CD14-positive monocyte (primary cell): ENCODE measurements around the gene CASTOR1. TPM values are rescaled to one million over a fixed set of nuclear protein-coding genes. Genes with fewer than 3 reads are reported as not detected.

ENCODE experiments used
- DNase-seq, 3 donors: peaks; one replicate each; pipeline ENCODE4 v3.0.0-alpha.2; 2011 to 2022
- H2AFZ ChIP-seq: 2 replicates; pipeline ENCODE4 v1.6.0; 2012; ENCODE audit warnings: mild to moderate bottlenecking, low read depth, low read length, inconsistent platforms; ENCODE audit not compliant: insufficient read depth, poor library complexity, severe bottlenecking
- H3K27ac ChIP-seq, 2 donors: 1 replicate in 1 of 2; 2 replicates in 1 of 2; pipeline ENCODE4 v1.5.1; 2012 to 2013; ENCODE audit warnings: low read length in 2 of 2, control low read depth in 1 of 2, inconsistent platforms in 1 of 2, low read depth in 1 of 2, mild to moderate bottlenecking in 1 of 2
- H3K27me3 ChIP-seq, 2 donors: one replicate each; pipeline versions ENCODE4 v1.6.0 to v1.6.1; 2011 to 2013; ENCODE audit warnings: low read length in 2 of 2; ENCODE audit not compliant: control insufficient read depth in 2 of 2, insufficient read depth in 2 of 2
- H3K36me3 ChIP-seq, 2 donors: replicated peaks in 1 of 2; 1 replicate in 1 of 2; 2 replicates in 1 of 2; pipeline versions ENCODE4 v1.5.1 to v1.6.1; 2012 to 2013; ENCODE audit warnings: low read length in 2 of 2, control low read depth in 1 of 2, inconsistent platforms in 1 of 2, mild to moderate bottlenecking in 1 of 2; ENCODE audit not compliant: insufficient read depth in 2 of 2, control insufficient read depth in 1 of 2
- H3K4me1 ChIP-seq, 2 donors: 1 replicate in 1 of 2; 2 replicates in 1 of 2; pipeline versions ENCODE4 v1.5.1 to v1.6.1; 2012 to 2013; ENCODE audit warnings: low read length in 2 of 2, control low read depth in 1 of 2, inconsistent platforms in 1 of 2, mild to moderate bottlenecking in 1 of 2, moderate library complexity in 1 of 2; ENCODE audit not compliant: insufficient read depth in 2 of 2, control insufficient read depth in 1 of 2
- H3K4me2 ChIP-seq: replicated peaks from 2 replicates; pipeline ENCODE3; 2012; ENCODE audit warnings: low read length, moderate library complexity, mild to moderate bottlenecking; ENCODE audit not compliant: poor library complexity, severe bottlenecking; ENCODE audit errors: extremely low read depth
- H3K4me3 ChIP-seq, 3 experiments: fragments of 200-600 bp in 1 of 3; sonication (generic) in 1 of 3; replicated peaks in 1 of 3; 1 replicate in 2 of 3; 2 replicates in 1 of 3; pipeline ENCODE4 v1.5.1; 2011 to 2013; ENCODE audit warnings: low read length in 3 of 3, mild to moderate bottlenecking in 3 of 3, control low read depth in 2 of 3, low read depth in 2 of 3, inconsistent platforms in 1 of 3, moderate library complexity in 1 of 3
- H3K79me2 ChIP-seq: 2 replicates; pipeline ENCODE4 v1.6.0; 2012; ENCODE audit warnings: mild to moderate bottlenecking, control low read depth, inconsistent platforms, low read length, moderate library complexity; ENCODE audit not compliant: insufficient read depth
- H3K9ac ChIP-seq: 2 replicates; pipeline ENCODE4 v1.6.0; 2017; ENCODE audit warnings: low read length, mild to moderate bottlenecking; ENCODE audit not compliant: insufficient read depth, poor library complexity, severe bottlenecking
- H3K9me3 ChIP-seq, 2 donors: replicated peaks in 1 of 2; 1 replicate in 1 of 2; 2 replicates in 1 of 2; pipeline versions ENCODE4 v1.5.1 to v1.6.1; 2012 to 2013; ENCODE audit warnings: low read length in 2 of 2, control low read depth in 1 of 2; ENCODE audit not compliant: control insufficient read depth in 1 of 2, insufficient read depth in 1 of 2
- H4K20me1 ChIP-seq: 2 replicates; pipeline ENCODE4 v1.6.0; 2012; ENCODE audit warnings: mild to moderate bottlenecking, low read length, control low read depth, moderate library complexity; ENCODE audit not compliant: insufficient read depth
- H3K27ac Mint-ChIP-seq, 7 donors: one replicate each; pipeline ENCODE4 v1.8.0; 2020; ENCODE audit warnings: mild to moderate bottlenecking in 7 of 7, mixed read lengths in 7 of 7, moderate library complexity in 6 of 7, inconsistent platforms in 2 of 7
- H3K27me3 Mint-ChIP-seq, 3 donors: one replicate each; pipeline ENCODE4 v1.8.0; 2021 to 2022; ENCODE audit warnings: low read depth in 3 of 3, mild to moderate bottlenecking in 3 of 3, mixed read lengths in 3 of 3, moderate library complexity in 3 of 3, inconsistent platforms in 1 of 3
- H3K36me3 Mint-ChIP-seq, 2 donors: one replicate each; pipeline ENCODE4 v1.8.0; 2020; ENCODE audit warnings: mixed read lengths in 2 of 2, inconsistent platforms in 1 of 2, mild to moderate bottlenecking in 1 of 2
- H3K4me1 Mint-ChIP-seq: one replicate; pipeline ENCODE4 v1.8.0; 2020; ENCODE audit warnings: mild to moderate bottlenecking, mixed read lengths
- H3K4me3 Mint-ChIP-seq, 2 donors: one replicate each; pipeline ENCODE4 v1.8.0; 2020; ENCODE audit warnings: mild to moderate bottlenecking in 2 of 2, mixed read lengths in 2 of 2, moderate library complexity in 1 of 2
- H3K9me3 Mint-ChIP-seq, 7 donors: one replicate each; pipeline ENCODE4 v1.8.0; 2020 to 2022; ENCODE audit warnings: mixed read lengths in 7 of 7, mild to moderate bottlenecking in 6 of 7, moderate library complexity in 6 of 7, inconsistent platforms in 2 of 7
- CTCF ChIP-seq: fragments of 200-600 bp; IDR thresholded peaks from one replicate; pipeline ENCODE4 v1.8.0; 2022; ENCODE audit warnings: antibody characterized with exemption, mild to moderate bottlenecking
- WGBS: methylation state at CpG from one replicate; pipeline ENCODE4 v1.1.5; 2013; ENCODE audit warnings: missing lambda C conversion rate; ENCODE audit not compliant: insufficient coverage; 5-methylcytosine and 5-hydroxymethylcytosine counted together
- intact Hi-C, 2 donors: fragments of 100-400 bp; cut with micrococcal nuclease; formaldehyde crosslinking; loops; one replicate each; pipeline versions ENCODE4 v1.15.0 to v1.15.1; 2023
- polyA plus RNA-seq, 3 donors: library from polyadenylated mRNA; depleted of rRNA in 1 of 3; unstranded in 2 of 3; stranded (reverse) in 1 of 3; fragments of 300-500 nt in 2 of 3; fragments of >200 nt in 1 of 3; fragmentation: Illumina TruSeq in 2 of 3; gene quantifications; 1 replicate in 2 of 3; 2 replicates in 1 of 3; pipeline ENCODE4 v1.2.3, GENCODE V29; 2012 to 2021

CASTOR1 gene
- polyA plus RNA-seq, 3 donors = 6.4 to 15.5 (median 6.5) TPM

GRCh38 chr22:30335236-30335635 lies 45.9 kb upstream of the CASTOR1 start:
- Histone ChIP-seq H3K79me2 (no peaks in the 10 kb centered on the region), H4K20me1 (peaks cover 44% of the 10 kb centered on the region), H3K27ac (peak overlapping the region in 1 of 2 donors; percentile 20), H3K4me2 (no peak overlapping the region), H2AFZ (no peak overlapping the region), H3K27me3 (no peaks in the 10 kb centered on the region), H3K4me1 (no peaks in the 10 kb centered on the region), H3K9me3 (no peaks in the 10 kb centered on the region), H3K9ac (no peak overlapping the region), H3K4me3 (no peak overlapping the region), H3K36me3 (peaks cover 91 to 98% of the 10 kb centered on the region in 2 donors)
- intact Hi-C loops = no loop called here
- no peak for TF ChIP-seq CTCF
- DNase-seq = no peak
- Mint-ChIP-seq H3K4me3 (no peak overlapping the region), H3K4me1 (no peaks in the 10 kb centered on the region), H3K36me3 (peaks cover 90 to 95% of the 10 kb centered on the region in 2 donors), H3K27ac (peak overlapping the region in 3 of 7 donors; percentile 34 to 60 (median 51)), H3K27me3 (peaks cover 0 to 2% (median 0%) of the 10 kb centered on the region in 3 donors), H3K9me3 (peaks cover 0 to 2% (median 0%) of the 10 kb centered on the region in 7 donors)
- WGBS = 100% methylated on average over 1 of the region's 1 CpG

DNA sequence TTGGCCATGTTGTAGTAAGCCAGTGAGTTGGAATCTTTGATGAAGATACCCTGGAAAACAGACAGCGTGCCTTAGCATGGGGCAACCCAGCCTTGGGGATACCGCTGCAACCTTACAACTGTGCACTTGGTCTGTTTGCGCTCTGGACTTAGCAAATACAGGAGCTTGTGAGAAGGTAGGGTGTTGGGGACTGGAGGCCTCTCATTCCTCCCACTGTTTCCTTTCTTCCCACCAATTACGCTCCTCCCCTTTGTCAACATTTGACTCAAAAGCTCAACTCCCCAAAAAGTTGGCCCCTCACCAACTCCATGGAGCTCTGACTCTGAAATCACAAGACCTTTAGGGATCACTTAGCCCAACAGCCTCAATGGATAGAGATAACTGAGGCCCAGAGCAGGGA lies 45.3 kb upstream of the CASTOR1 start:
- Mint-ChIP-seq H3K36me3 (peaks cover 87 to 93% of the 10 kb centered on the region in 2 donors), H3K9me3 (no peaks in the 10 kb centered on the region), H3K4me3 (no peak overlapping the region), H3K27me3 (peaks cover 0 to 2% (median 0%) of the 10 kb centered on the region in 3 donors), H3K4me1 (no peaks in the 10 kb centered on the region), H3K27ac (peak overlapping the region in 2 of 7 donors; percentile 37 to 51)
- no peak overlapping the region for H3K4me2 ChIP-seq
- H3K27me3 ChIP-seq = no peaks in the 10 kb centered on the region
- no peaks in the 10 kb centered on the region for H3K79me2 ChIP-seq
- H3K9me3 ChIP-seq = no peaks in the 10 kb centered on the region
- no peak overlapping the region for H2AFZ ChIP-seq
- H3K9ac ChIP-seq = no peak overlapping the region
- no peaks in the 10 kb centered on the region for H3K4me1 ChIP-seq
- no peak for TF ChIP-seq CTCF
- 100% methylated on average over 1 of the region's 4 CpGs for WGBS
- intact Hi-C loops = no loop called here
- no peak for DNase-seq
- peaks cover 38% of the 10 kb centered on the region for H4K20me1 ChIP-seq
- H3K27ac ChIP-seq = no peak overlapping the region
- H3K4me3 ChIP-seq = no peak overlapping the region
- peaks cover 85 to 93% of the 10 kb centered on the region in 2 donors for H3K36me3 ChIP-seq
